Activated CD8-positive, alpha-beta T cell treated with anti-CD3 and anti-CD28 coated beads, Interleukin-2, amount 10 ng/mL, durations not matched to agents 7 days and 5 days (primary cell): ENCODE data around the gene TGFBR2. TPM values are rescaled to one million over a fixed set of nuclear protein-coding genes. Genes with fewer than 3 reads are reported as not detected.

Experiments used
- ATAC-seq: fragments of 150-1000 bp; cut with Tn5 transposase; one replicate; pipeline ENCODE4 v1.10.0; 2021; ENCODE audit warnings: moderate library complexity
- CTCF ChIA-PET: fragments of 350-600 bp; sonication (Branson Sonifier 250); formaldehyde crosslinking; loops from one replicate; lab custom pipeline; 2021; ENCODE audit warnings: antibody characterized with exemption; lab: Charles Lee
- POLR2A ChIA-PET: fragments of 350-600 bp; sonication (Branson Sonifier 250); formaldehyde crosslinking; loops from one replicate; lab custom pipeline; 2021; ENCODE audit warnings: antibody characterized with exemption; lab: Charles Lee
- DNase-seq: peaks from one replicate; pipeline ENCODE4 v3.0.0-alpha.2; 2020
- H3K27ac Mint-ChIP-seq: one replicate; pipeline ENCODE4 v1.8.0; 2021; ENCODE audit warnings: mild to moderate bottlenecking, mixed read lengths
- H3K27me3 Mint-ChIP-seq: one replicate; pipeline ENCODE4 v1.8.0; 2021; ENCODE audit warnings: low read depth, mixed read lengths
- H3K36me3 Mint-ChIP-seq: one replicate; pipeline ENCODE4 v1.8.0; 2021; ENCODE audit warnings: low read depth, mixed read lengths
- H3K4me1 Mint-ChIP-seq: one replicate; pipeline ENCODE4 v1.8.0; 2021; ENCODE audit warnings: low read depth, mixed read lengths
- H3K4me3 Mint-ChIP-seq: one replicate; pipeline ENCODE4 v1.8.0; 2021; ENCODE audit warnings: mild to moderate bottlenecking, mixed read lengths
- H3K9me3 Mint-ChIP-seq: one replicate; pipeline ENCODE4 v1.8.0; 2022; ENCODE audit warnings: mixed read lengths; ENCODE audit not compliant: insufficient read depth
- total RNA-seq, 2 experiments: library from RNA; stranded (reverse); gene quantifications; one replicate each; pipeline ENCODE4 v1.2.3, GENCODE V29; 2021

Gene TGFBR2
- total RNA-seq, 2 experiments from 2014 or later = 62.7 to 64.5 TPM

- POLR2A ChIA-PET = no interaction called here
- Mint-ChIP-seq H3K4me3 (no peak overlapping the region), H3K4me1 (no peaks in the 10 kb centered on the region), H3K27me3 (no peaks in the 10 kb centered on the region), H3K36me3 (no peaks in the 10 kb centered on the region), H3K9me3 (no peaks in the 10 kb centered on the region), H3K27ac (no peak overlapping the region)
- CTCF ChIA-PET = interaction anchor here (1.0 to 1.4 kb wide), 2 partner anchors 13 to 107 kb away, joined by 3 read pairs; no protein-coding TSS in a partner anchor
- no peak for ATAC-seq
- no peak for DNase-seq
Measured at GRCh38 chr3:30585654-30586053, 20.7 kb upstream of the TGFBR2 start.

- Mint-ChIP-seq H3K36me3 (no peaks in the 10 kb centered on the region), H3K4me1 (no peaks in the 10 kb centered on the region), H3K4me3 (no peak overlapping the region), H3K9me3 (no peaks in the 10 kb centered on the region), H3K27ac (no peak overlapping the region), H3K27me3 (no peaks in the 10 kb centered on the region)
- POLR2A ChIA-PET = no interaction called here
- DNase-seq = no peak
- ATAC-seq = no peak
- CTCF ChIA-PET = interaction anchor here (1.4 kb wide), 1 partner anchor 108 kb away, joined by 3 read pairs; no protein-coding TSS in a partner anchor
Measured at GRCh38 chr3:30586096-30586805, 20.1 kb upstream of the TGFBR2 start.

- no peaks in the 10 kb centered on the region for H3K4me1 Mint-ChIP-seq
- ChIA-PET POLR2A (no interaction called here), CTCF (no interaction called here)
- ATAC-seq (no peak), DNase-seq (no peak)
- H3K36me3 Mint-ChIP-seq = no peaks in the 10 kb centered on the region
- H3K27me3 Mint-ChIP-seq = no peaks in the 10 kb centered on the region
- no peak overlapping the region for H3K4me3 Mint-ChIP-seq
- H3K9me3 Mint-ChIP-seq = peaks cover under 1% of the 10 kb centered on the region
- no peak overlapping the region for H3K27ac Mint-ChIP-seq
Measured at GRCh38 chr3:30586806-30587486, 19.5 kb upstream of the TGFBR2 start.

- no peak for ATAC-seq
- Mint-ChIP-seq H3K27ac (no peak overlapping the region), H3K4me1 (no peaks in the 10 kb centered on the region), H3K36me3 (no peaks in the 10 kb centered on the region), H3K4me3 (no peak overlapping the region), H3K27me3 (no peaks in the 10 kb centered on the region), H3K9me3 (peaks cover 5% of the 10 kb centered on the region)
- CTCF ChIA-PET = no interaction called here
- POLR2A ChIA-PET = no interaction called here
- DNase-seq = no peak
Measured at GRCh38 chr3:30587904-30588303, 18.5 kb upstream of the TGFBR2 start.

GRCh38 chr3:30596152-30596551, 10.2 kb upstream of the TGFBR2 start:
- no peak overlapping the region for H3K4me3 Mint-ChIP-seq

GRCh38 chr3:30597131-30597768, 9.2 kb upstream of the TGFBR2 start:
- Mint-ChIP-seq H3K4me1 (peaks cover 37% of the 10 kb centered on the region), H3K4me3 (no peak overlapping the region), H3K9me3 (peaks cover 10% of the 10 kb centered on the region), H3K27me3 (no peaks in the 10 kb centered on the region), H3K27ac (no peak overlapping the region), H3K36me3 (peaks cover 15% of the 10 kb centered on the region)
- CTCF ChIA-PET = no interaction called here
- ATAC-seq = no peak
- no peak for DNase-seq
- POLR2A ChIA-PET = no interaction called here

More at GRCh38 chr3:30596152-30596551, 10.2 kb upstream of the TGFBR2 start:
- DNase-seq = no peak
- Mint-ChIP-seq H3K36me3 (peaks cover 8% of the 10 kb centered on the region), H3K27ac (no peak overlapping the region), H3K9me3 (peaks cover 14% of the 10 kb centered on the region), H3K27me3 (no peaks in the 10 kb centered on the region), H3K4me1 (peaks cover 30% of the 10 kb centered on the region)
- ChIA-PET CTCF (no interaction called here), POLR2A (no interaction called here)
- ATAC-seq = no peak

- peaks cover 15% of the 10 kb centered on the region for H3K36me3 Mint-ChIP-seq
- POLR2A ChIA-PET = no interaction called here
- DNase-seq (no peak), ATAC-seq (no peak)
- H3K9me3 Mint-ChIP-seq = peaks cover 10% of the 10 kb centered on the region
- peaks cover 41% of the 10 kb centered on the region for H3K4me1 Mint-ChIP-seq
- no peak overlapping the region for H3K27ac Mint-ChIP-seq
- H3K27me3 Mint-ChIP-seq = no peaks in the 10 kb centered on the region
- CTCF ChIA-PET = no interaction called here
- no peak overlapping the region for H3K4me3 Mint-ChIP-seq
Measured at GRCh38 chr3:30597769-30598134, 8.6 kb upstream of the TGFBR2 start.

- peaks cover 50% of the 10 kb centered on the region for H3K4me1 Mint-ChIP-seq
- ChIA-PET POLR2A (no interaction called here), CTCF (interaction anchor here (1.0 to 1.6 kb wide), 2 partner anchors 18 to 279 kb away, joined by 3 to 6 read pairs; no protein-coding TSS in a partner anchor)
- H3K4me3 Mint-ChIP-seq = peak overlapping the region; percentile 42
- no peak for DNase-seq
- peak overlapping the region; percentile 44 for H3K27ac Mint-ChIP-seq
- H3K9me3 Mint-ChIP-seq = peaks cover 6% of the 10 kb centered on the region
- no peaks in the 10 kb centered on the region for H3K27me3 Mint-ChIP-seq
- peak; percentile 73 for ATAC-seq
- H3K36me3 Mint-ChIP-seq = peaks cover 12% of the 10 kb centered on the region
Measured at GRCh38 chr3:30598668-30599545, 7.5 kb upstream of the TGFBR2 start.

GRCh38 chr3:30600572-30600971, 5.8 kb upstream of the TGFBR2 start:
- ChIA-PET CTCF (interaction anchor here (0.6 to 1.7 kb wide), 3 partner anchors 29 to 945 kb away, joined by 3 to 6 read pairs (median 3); no protein-coding TSS in a partner anchor), POLR2A (interaction anchor here (0.6 kb wide), 1 partner anchor 24 kb away, joined by 5 read pairs; no protein-coding TSS in a partner anchor)
- peaks cover 6% of the 10 kb centered on the region for H3K9me3 Mint-ChIP-seq
- no peak overlapping the region for H3K27ac Mint-ChIP-seq
- peaks cover 67% of the 10 kb centered on the region for H3K4me1 Mint-ChIP-seq
- peaks cover 12% of the 10 kb centered on the region for H3K36me3 Mint-ChIP-seq
- DNase-seq (no peak), ATAC-seq (no peak)
- no peak overlapping the region for H3K4me3 Mint-ChIP-seq
- no peaks in the 10 kb centered on the region for H3K27me3 Mint-ChIP-seq

- ChIA-PET POLR2A (interaction anchor here (0.7 to 1.5 kb wide), 5 partner anchors 9 to 55 kb away, joined by 3 to 5 read pairs (median 3); no protein-coding TSS in a partner anchor), CTCF (interaction anchor here (1.0 to 2.5 kb wide), 3 partner anchors 27 to 404 kb away, joined by 3 to 7 read pairs (median 6); no protein-coding TSS in a partner anchor)
- peaks cover 68% of the 10 kb centered on the region for H3K4me1 Mint-ChIP-seq
- DNase-seq (no peak), ATAC-seq (no peak)
- peaks cover 18% of the 10 kb centered on the region for H3K36me3 Mint-ChIP-seq
- H3K4me3 Mint-ChIP-seq = peak overlapping the region; percentile 46
- H3K27me3 Mint-ChIP-seq = no peaks in the 10 kb centered on the region
- H3K27ac Mint-ChIP-seq = peak overlapping the region; percentile 74
- H3K9me3 Mint-ChIP-seq = peaks cover 6% of the 10 kb centered on the region
Measured at GRCh38 chr3:30602946-30603345, 3.5 kb upstream of the TGFBR2 start.

- Mint-ChIP-seq H3K27ac (peak overlapping the region; percentile 93), H3K4me3 (peak overlapping the region; percentile 92), H3K4me1 (peaks cover 61% of the 10 kb centered on the region), H3K36me3 (peaks cover 29% of the 10 kb centered on the region), H3K9me3 (peaks cover 6% of the 10 kb centered on the region), H3K27me3 (no peaks in the 10 kb centered on the region)
- CTCF ChIA-PET = interaction anchor here (0.7 to 2.5 kb wide), 3 partner anchors 84 to 405 kb away, joined by 4 to 7 read pairs (median 4); no protein-coding TSS in a partner anchor
- POLR2A ChIA-PET = interaction anchor here (0.7 to 1.4 kb wide), 4 partner anchors 12 to 40 kb away, joined by 3 to 6 read pairs (median 3); no protein-coding TSS in a partner anchor
- DNase-seq = no peak
- ATAC-seq = no peak
Measured at GRCh38 chr3:30604093-30604492, 2.3 kb upstream of the TGFBR2 start.
